C4-2B (cell line): ENCODE data around the gene PRKACB.

Source experiments
- H3K27ac ChIP-seq: fragments of 450-650 bp; 2 replicates; pipeline ENCODE4 v1.5.1; 2017
- ZFX ChIP-seq: fragments of 450-650 bp; IDR thresholded peaks from 2 replicates; pipeline ENCODE4 v1.6.1; 2017
- TF ChIP-seq, protein P1 (sequence below): fragments of 450-650 bp; conservative IDR thresholded peaks from 2 replicates; pipeline ENCODE4 v1.5.1; 2017; ENCODE audit warnings: mild to moderate bottlenecking

The PRKACB gene

DNA sequence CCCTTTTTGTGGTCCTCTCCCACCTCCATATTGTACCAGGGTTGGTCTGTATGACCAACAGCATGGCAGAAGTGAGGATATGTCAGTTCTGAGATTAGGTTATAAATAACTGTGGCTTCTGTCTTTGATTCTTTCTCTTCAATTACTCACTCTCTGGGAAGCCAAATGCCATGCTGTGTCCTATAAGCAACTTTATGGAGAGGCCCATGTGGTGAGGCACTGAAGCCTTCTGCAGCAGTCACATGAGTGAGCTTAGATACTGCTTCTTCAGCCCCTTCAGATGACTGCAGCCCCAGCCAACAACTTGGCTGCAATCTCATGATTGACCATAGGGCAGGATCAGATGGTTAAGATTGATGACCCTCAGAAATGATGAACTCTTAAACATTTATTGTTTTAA, 123.4 kb downstream of the PRKACB start:
- no peak overlapping the region; the same call in 1 of the 2 replicates for H3K27ac ChIP-seq
- TF ChIP-seq, protein P1, sequence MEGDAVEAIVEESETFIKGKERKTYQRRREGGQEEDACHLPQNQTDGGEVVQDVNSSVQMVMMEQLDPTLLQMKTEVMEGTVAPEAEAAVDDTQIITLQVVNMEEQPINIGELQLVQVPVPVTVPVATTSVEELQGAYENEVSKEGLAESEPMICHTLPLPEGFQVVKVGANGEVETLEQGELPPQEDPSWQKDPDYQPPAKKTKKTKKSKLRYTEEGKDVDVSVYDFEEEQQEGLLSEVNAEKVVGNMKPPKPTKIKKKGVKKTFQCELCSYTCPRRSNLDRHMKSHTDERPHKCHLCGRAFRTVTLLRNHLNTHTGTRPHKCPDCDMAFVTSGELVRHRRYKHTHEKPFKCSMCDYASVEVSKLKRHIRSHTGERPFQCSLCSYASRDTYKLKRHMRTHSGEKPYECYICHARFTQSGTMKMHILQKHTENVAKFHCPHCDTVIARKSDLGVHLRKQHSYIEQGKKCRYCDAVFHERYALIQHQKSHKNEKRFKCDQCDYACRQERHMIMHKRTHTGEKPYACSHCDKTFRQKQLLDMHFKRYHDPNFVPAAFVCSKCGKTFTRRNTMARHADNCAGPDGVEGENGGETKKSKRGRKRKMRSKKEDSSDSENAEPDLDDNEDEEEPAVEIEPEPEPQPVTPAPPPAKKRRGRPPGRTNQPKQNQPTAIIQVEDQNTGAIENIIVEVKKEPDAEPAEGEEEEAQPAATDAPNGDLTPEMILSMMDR, result no peak
- no peak for TF ChIP-seq ZFX

DNA sequence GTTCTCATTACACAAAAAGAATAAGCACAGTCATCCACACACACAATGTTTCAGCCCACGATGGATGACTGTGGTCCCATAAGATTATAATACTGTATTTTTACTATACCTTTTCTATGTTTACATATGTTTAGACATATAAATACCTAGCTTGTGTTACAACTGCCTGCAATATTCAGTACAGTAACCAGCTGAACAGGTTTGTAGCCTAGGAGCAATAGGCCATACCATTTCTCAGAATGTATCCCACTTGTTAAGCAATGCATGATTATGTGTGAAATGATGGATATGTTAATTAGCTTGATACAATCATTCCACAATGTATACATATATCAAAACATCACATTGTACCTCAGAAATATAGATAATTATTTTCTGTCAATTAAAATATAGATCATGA, 124.3 kb downstream of the PRKACB start:
- TF ChIP-seq ZFX, result no peak
- TF ChIP-seq, protein P1, result no peak
- H3K27ac ChIP-seq, result no peak overlapping the region

DNA sequence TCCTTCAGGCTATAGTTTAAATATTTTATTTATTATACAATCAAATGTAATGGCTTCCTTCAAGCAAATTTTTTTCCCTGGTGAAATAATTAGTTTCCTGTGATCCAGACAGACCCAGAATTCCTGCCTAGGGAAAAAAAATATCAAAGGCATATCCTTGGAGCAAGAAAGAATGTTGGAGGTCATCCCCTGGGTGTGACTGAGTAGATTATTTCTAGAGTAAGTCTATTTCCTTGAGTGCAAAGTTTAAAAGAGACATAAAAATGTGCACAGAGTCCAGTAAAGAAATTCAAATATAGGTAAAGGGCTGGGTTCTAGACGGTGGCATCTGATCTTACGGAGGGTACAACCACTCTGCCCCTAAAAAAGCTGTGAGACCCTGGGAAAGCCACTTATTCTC, 125.2 kb downstream of the PRKACB start:
- no peak overlapping the region for H3K27ac ChIP-seq

DNA sequence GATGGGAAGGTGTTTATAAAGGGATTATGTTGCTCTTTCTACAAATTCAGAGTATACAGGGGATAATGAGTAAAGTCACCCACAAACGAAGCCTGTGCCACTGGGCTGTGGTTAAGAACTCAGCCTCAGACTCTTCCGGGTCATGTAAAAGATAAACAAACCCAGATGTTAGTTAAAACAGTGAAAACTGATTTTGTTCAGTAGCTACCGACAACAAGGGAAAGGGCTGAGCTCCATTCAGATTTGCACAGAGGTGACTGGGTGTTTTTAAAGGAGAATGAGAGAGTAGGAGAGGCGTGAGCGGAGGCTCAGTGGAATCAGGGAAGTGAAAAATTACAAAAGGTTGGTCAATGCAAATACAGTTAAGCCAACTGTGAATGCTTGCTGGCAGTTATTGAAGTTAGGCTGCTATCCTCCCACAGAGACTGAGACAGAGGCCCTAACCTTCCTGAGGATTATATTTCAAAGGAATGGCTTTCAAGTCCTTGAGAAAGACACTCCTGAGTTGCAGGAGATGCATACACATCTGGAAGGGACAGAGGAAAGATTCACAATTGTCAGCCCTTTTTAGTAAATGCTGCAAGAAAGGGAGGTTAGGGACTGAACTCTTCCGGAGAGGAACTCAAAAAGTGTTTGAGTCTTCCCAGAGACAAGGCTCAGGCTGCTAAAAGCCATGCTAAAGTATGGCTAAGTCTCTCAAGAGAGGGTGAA, 127.5 kb downstream of the PRKACB start:
- H3K27ac ChIP-seq, result peak overlapping the region; percentile 5; the same call in 1 of the 2 replicates
- TF ChIP-seq ZFX, result no peak
- TF ChIP-seq, protein P1, result no peak

More for the DNA sequence above, 125.2 kb downstream of the PRKACB start:
- TF ChIP-seq, protein P1, result no peak
- no peak for TF ChIP-seq ZFX

DNA sequence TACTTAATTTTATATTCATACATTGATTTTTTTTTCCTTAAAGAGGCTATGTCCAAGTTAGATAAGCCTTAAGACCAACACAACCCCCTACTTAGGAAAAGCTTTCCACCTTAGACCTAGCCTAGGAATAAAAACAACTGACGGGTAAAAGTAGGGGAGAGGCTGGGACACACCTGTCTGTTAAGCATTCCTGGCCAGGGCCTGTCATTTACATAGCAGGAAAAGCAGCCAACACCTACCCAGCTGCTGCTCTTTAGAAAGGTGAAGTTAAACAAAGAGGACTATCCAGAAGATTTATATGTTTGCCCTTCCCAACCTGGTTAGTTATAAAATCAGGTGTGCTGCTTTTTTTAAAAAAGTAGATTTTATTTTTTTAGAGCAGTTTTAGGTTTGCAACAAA, 128.3 kb downstream of the PRKACB start:
- no peak for TF ChIP-seq ZFX
- TF ChIP-seq, protein P1, result no peak
- H3K27ac ChIP-seq, result no peak overlapping the region

DNA sequence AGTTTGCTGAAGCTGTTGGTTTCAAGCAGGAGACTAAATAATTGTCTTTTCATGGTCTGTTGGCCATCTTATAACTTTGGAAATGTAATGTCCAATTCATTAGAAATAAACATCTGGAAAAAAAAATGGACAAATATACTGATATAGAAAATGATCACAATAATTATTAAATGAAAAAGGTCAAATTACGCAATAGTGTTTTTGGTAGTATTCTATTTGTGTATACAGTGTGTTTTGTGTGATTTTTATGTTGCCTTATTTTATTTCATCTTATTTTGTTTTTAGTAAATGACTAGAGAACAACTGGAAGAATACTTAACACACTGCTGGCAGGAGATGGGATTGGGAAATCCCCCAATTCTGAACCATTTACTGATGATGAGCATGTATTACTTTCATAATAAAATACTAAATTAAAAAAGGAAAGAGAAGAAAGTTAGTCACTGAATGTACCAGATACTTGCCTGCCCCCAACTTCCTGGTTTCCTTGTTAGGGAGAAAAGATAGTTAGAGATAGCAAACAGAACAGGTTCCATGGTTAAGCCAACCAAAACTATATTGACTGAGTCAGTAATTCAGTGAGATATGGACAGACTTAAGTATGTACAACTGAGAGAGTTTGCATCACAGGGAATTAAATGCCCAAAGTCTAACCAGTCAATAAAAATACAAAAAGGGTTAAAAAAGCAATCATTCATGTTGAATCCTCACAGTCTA, 133.4 kb downstream of the PRKACB start:
- no peak for TF ChIP-seq ZFX
- TF ChIP-seq, protein P1, result no peak
- H3K27ac ChIP-seq, result no peak overlapping the region

DNA sequence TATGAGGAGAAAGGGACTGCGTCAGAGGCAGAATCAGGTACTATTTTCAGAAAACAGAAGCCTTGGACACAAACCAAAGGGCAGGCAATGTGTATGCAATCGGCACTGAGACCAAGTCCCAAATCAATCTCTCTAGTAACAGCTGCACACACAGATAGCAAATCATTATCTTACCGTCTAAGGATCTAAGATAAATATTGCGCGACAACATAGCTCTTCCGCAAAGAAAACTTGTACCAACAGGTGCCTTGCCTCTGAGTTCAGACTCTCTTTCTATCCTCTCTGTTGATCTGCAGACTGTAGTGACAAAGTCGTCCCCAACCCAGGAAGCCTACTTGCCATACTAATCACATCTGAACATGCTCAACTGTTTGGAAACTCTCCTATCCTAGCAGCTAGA, 134.8 kb downstream of the PRKACB start:
- no peak for TF ChIP-seq ZFX
- TF ChIP-seq, protein P1, result no peak
- no peak overlapping the region for H3K27ac ChIP-seq
